NCI-H187 treated with DMSO at 0.1 percent for 48 hours (cell line): ENCODE results near the gene LRRFIP1.

Experiments used
- DNase-seq: peaks from one replicate; lab custom pipeline; 2025; lab: John Stamatoyannopoulos, UW

The LRRFIP1 gene

GRCh38 chr2:237640493-237640998 lies 13.2 kb downstream of the LRRFIP1 start:
- no peak for DNase-seq

GRCh38 chr2:237642038-237642734 lies 14.8 kb downstream of the LRRFIP1 start:
- no peak for DNase-seq

GRCh38 chr2:237643066-237643465 lies 15.7 kb downstream of the LRRFIP1 start:
- no peak for DNase-seq

- no peak for DNase-seq
These were observed 16.4 kb downstream of the LRRFIP1 start for GRCh38 chr2:237643582-237644380.

GRCh38 chr2:237644381-237644703 lies 17.0 kb downstream of the LRRFIP1 start:
- DNase-seq: no peak

GRCh38 chr2:237645261-237645660 lies 17.9 kb downstream of the LRRFIP1 start:
- DNase-seq: no peak

- no peak for DNase-seq
These were observed 20.0 kb downstream of the LRRFIP1 start for GRCh38 chr2:237647176-237648015.

- DNase-seq: no peak
These were observed 20.6 kb downstream of the LRRFIP1 start for GRCh38 chr2:237648016-237648381.

GRCh38 chr2:237649541-237650454 lies 22.4 kb downstream of the LRRFIP1 start:
- no peak for DNase-seq

- no peak for DNase-seq
These were observed 23.1 kb downstream of the LRRFIP1 start for GRCh38 chr2:237650455-237650850.

- DNase-seq: no peak
These were observed 24.4 kb downstream of the LRRFIP1 start for GRCh38 chr2:237651761-237652160.

GRCh38 chr2:237652181-237652580 lies 24.8 kb downstream of the LRRFIP1 start:
- no peak for DNase-seq

- DNase-seq: no peak
These were observed 25.5 kb downstream of the LRRFIP1 start for GRCh38 chr2:237652854-237653253.

- DNase-seq: no peak
These were observed 26.6 kb downstream of the LRRFIP1 start for GRCh38 chr2:237653776-237654558.

- DNase-seq: no peak
These were observed 29.7 kb downstream of the LRRFIP1 start for GRCh38 chr2:237657063-237657462.

- DNase-seq: no peak
These were observed 33.1 kb downstream of the LRRFIP1 start for GRCh38 chr2:237660381-237660900.

GRCh38 chr2:237661270-237661669 lies 33.9 kb downstream of the LRRFIP1 start:
- DNase-seq: no peak

GRCh38 chr2:237661799-237662328 lies 34.5 kb downstream of the LRRFIP1 start:
- no peak for DNase-seq

- DNase-seq: peak; percentile 37
These were observed 35.3 kb downstream of the LRRFIP1 start for GRCh38 chr2:237662671-237663093.

GRCh38 chr2:237663517-237664110 lies 36.2 kb downstream of the LRRFIP1 start:
- no peak for DNase-seq
